Cerebellar cortex (tissue), 1 donor: ENCODE measurements around the gene CDH23.

Source experiments
- DNase-seq: peaks from one replicate; pipeline ENCODE4 v3.0.0-alpha.2; 2015; ENCODE audit warnings: low spot score

Gene CDH23

GRCh38 chr10:71860243-71861029 is 463.7 kb downstream of the CDH23 start:
- peak; percentile 89 for DNase-seq

- DNase-seq = no peak
Observed at GRCh38 chr10:71863203-71863602, 466.5 kb downstream of the CDH23 start.

GRCh38 chr10:71864911-71865361 is 468.2 kb downstream of the CDH23 start:
- no peak for DNase-seq
